ENCODE measurements around the gene ST6GALNAC1. TPM values are rescaled to one million over a fixed set of nuclear protein-coding genes. Genes with fewer than 3 reads are reported as not detected.

ST6GALNAC1 gene
- total and polyA plus RNA-seq, 2 donors (not counting 3 experiments of a cell fraction or from before 2014, with no cell fraction given): 0.19 to 0.55 TPM

DNA sequence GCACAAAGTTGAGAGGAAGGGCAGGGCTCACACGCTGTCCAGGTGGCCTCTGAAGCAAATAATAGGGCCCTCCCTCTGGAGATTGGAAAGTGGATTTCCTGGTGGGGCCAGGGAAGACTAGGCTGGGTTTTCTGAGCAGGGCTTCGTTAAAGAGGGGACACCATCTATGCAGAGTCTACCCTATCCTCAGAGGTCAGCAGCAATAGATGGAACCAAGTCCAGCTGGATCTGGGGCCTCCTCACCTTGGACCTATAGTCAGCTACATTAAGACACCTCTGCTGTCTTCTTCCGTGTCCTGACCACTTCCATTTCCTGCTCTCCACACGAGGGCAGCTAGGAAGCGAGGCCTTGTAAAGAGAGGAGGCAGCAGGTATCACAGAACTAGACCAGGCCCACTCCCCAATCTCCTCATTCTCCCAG, 14.7 kb upstream of the ST6GALNAC1 start:
- dilution Hi-C loops (cut with MboI; ENCODE audit: extremely low pct_ligation_motif_present, low sequenced_read_pairs) (no loop called here), intact Hi-C loops (cut with micrococcal nuclease) (no loop called here)
- Histone ChIP-seq H3K4me3 (replicated peaks in 1 of 3; ENCODE audit: insufficient read depth in 1 of 3, low read depth in 1 of 3, low read length in 3 of 3) (no peak overlapping the region), H2AFZ (ENCODE audit: low read depth, low read length) (no peak overlapping the region), H3K4me1 (ENCODE audit: control insufficient read depth, extremely low read depth, insufficient read depth, low read length) (no peaks in the 10 kb centered on the region), H3K9me1 (replicated peaks; ENCODE audit: control insufficient read depth, extremely low read depth, insufficient read depth, low read length) (no peaks in the 10 kb centered on the region), H3K79me2 (ENCODE audit: control insufficient read depth, insufficient read depth, low read length) (no peaks in the 10 kb centered on the region), H3K4me2 (ENCODE audit: insufficient read depth, low read length) (no peak overlapping the region), H3K27ac (ENCODE audit: insufficient read depth, low read depth, low read length) (no peak overlapping the region), H3K27me3 (ENCODE audit: control insufficient read depth in 2 of 2, insufficient read depth in 2 of 2, low read length in 2 of 2) (no peaks in the 10 kb centered on the region), H3K9me3 (replicated peaks; ENCODE audit: control insufficient read depth, insufficient read depth, low read length) (no peaks in the 10 kb centered on the region), H3K9ac (replicated peaks; ENCODE audit: extremely low read depth, insufficient read depth, low read length) (no peak overlapping the region), H4K20me1 (replicated peaks; ENCODE audit: control insufficient read depth, extremely low read depth, insufficient read depth, low read length) (no peaks in the 10 kb centered on the region), H3K36me3 (ENCODE audit: control insufficient read depth in 2 of 2, extremely low read depth in 1 of 2, insufficient read depth in 2 of 2, low read length in 2 of 2) (no peaks in the 10 kb centered on the region)
- DNase-seq (ENCODE audit: low read depth, low spot score) (no peak), FAIRE-seq (no peak)
- no TSS peak for BruUV-seq (replicated peaks)
- TF ChIP-seq, protein P1, sequence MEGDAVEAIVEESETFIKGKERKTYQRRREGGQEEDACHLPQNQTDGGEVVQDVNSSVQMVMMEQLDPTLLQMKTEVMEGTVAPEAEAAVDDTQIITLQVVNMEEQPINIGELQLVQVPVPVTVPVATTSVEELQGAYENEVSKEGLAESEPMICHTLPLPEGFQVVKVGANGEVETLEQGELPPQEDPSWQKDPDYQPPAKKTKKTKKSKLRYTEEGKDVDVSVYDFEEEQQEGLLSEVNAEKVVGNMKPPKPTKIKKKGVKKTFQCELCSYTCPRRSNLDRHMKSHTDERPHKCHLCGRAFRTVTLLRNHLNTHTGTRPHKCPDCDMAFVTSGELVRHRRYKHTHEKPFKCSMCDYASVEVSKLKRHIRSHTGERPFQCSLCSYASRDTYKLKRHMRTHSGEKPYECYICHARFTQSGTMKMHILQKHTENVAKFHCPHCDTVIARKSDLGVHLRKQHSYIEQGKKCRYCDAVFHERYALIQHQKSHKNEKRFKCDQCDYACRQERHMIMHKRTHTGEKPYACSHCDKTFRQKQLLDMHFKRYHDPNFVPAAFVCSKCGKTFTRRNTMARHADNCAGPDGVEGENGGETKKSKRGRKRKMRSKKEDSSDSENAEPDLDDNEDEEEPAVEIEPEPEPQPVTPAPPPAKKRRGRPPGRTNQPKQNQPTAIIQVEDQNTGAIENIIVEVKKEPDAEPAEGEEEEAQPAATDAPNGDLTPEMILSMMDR (IDR thresholded peaks at IDR 0.05; ENCODE audit: extremely low read depth in 1 of 2, insufficient read depth in 1 of 2, low read depth in 1 of 2, low read length in 2 of 2): no peak
- TF ChIP-seq JUN (IDR thresholded peaks at IDR 0.05; ENCODE audit: borderline replicate concordance, insufficient read depth, insufficient read length, low read depth) (no peak), EZH2 (IDR thresholded peaks at IDR 0.05; ENCODE audit: borderline replicate concordance, low read depth, low read length, severe bottlenecking) (no peak), GATA2 (IDR thresholded peaks at IDR 0.05; ENCODE audit: insufficient read depth, insufficient read length, low read depth, low read length) (no peak), FOS (IDR thresholded peaks at IDR 0.05; ENCODE audit: borderline replicate concordance, insufficient read depth, low read length) (no peak), POLR2A (IDR thresholded peaks at IDR 0.05; ENCODE audit: low read depth, low read length) (no peak), POLR2AphosphoS5 (IDR thresholded peaks at IDR 0.05; ENCODE audit: insufficient read depth, low read depth, low read length) (no peak), MYC (IDR thresholded peaks at IDR 0.05; ENCODE audit: low read depth, low read length) (no peak)
- TF ChIP-seq, protein P2, sequence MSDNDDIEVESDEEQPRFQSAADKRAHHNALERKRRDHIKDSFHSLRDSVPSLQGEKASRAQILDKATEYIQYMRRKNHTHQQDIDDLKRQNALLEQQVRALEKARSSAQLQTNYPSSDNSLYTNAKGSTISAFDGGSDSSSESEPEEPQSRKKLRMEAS (IDR thresholded peaks at IDR 0.05; ENCODE audit: insufficient read depth, insufficient read length): no peak
- ChIA-PET POLR2A (no interaction called here), CTCF (interaction anchor here (1.3 kb wide), 1 partner anchor 13 kb away, joined by 3 read pairs; no protein-coding TSS in a partner anchor)

All from endothelial cell of umbilical vein (primary cell).